ENCODE data around the gene HSPG2. TPM values are rescaled to one million over a fixed set of nuclear protein-coding genes. Genes with fewer than 3 reads are reported as not detected.
A peak's percentile ranks its signal among the peaks of the same experiment; 100 is the strongest.

Gene HSPG2
- total RNA-seq, 1 experiment from 2014 or later = 106 TPM

DNA sequence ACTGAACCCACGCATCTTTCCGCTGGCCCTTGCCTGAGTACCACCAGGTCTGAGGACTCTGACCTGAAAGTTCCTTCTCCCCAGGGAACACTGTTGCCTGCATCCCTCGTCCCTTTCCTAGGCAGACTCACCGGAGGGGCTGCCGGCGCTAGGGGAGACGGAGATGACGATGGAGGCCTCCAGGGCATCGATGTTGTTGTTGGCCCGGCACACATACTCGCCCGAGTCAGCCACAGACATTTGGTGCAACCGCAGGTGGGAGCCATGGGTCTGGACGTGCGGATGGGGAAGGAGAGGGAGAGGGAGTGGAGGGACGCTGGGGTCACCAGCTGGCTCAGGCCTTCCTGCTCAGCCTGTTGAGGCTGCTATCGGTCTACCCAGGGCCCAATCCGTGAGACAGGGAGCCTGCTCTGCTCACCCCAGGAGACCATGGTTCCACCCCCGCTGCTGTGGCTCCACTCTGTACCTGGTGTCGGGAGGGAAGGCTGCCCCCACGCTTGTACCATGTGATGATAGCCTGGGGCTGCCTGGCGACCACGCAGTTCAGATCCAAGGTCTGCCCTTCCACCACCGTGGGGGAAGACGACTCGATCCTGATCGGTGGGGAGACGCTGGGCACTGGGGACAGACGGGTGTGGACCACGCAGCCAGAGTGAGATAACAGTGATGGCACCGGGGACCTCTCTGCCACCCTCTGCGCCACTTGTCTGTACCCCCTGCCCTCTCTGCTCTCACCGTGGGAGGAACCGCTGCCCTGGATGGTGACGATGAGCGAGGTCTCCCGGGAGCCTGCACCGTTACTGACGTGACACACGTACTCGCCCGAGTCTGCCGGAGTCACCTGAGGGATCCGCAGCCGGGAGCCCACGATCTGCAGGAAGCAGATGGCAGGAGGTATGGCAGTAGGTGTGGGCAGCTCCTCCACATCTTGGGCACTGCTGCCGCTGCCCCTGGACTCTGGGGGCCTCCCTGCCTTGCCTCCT is 89.6 kb downstream of the HSPG2 start:
- DNase-seq (ENCODE audit: low read depth) = no peak

GRCh38 chr1:21845646-21846641 is 91.2 kb downstream of the HSPG2 start:
- peak; percentile 25 for DNase-seq (ENCODE audit: low read depth)

DNA sequence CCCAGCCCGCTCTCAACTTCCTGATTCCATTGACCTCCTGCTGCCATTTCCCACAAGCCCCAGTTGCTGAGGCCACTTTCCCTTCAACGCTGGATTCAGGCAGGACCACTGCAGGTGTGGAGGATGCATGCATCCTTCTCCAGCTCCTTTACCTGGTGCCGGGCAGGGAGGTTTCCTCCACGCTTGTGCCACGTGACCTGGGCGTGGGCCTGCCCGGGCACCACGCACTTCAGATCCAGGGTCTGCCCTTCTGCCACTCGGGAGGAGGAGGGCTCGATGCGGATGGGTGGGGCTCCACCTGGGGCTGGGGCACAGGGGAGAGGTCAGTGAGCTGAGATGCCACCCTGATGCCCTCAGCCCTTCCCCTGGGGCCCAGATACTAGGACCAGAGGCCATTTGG is 93.1 kb downstream of the HSPG2 start:
- DNase-seq (ENCODE audit: low read depth) = no peak

- DNase-seq (ENCODE audit: low read depth) = no peak
Observed at GRCh38 chr1:21843208-21843607, 93.9 kb downstream of the HSPG2 start.

DNA sequence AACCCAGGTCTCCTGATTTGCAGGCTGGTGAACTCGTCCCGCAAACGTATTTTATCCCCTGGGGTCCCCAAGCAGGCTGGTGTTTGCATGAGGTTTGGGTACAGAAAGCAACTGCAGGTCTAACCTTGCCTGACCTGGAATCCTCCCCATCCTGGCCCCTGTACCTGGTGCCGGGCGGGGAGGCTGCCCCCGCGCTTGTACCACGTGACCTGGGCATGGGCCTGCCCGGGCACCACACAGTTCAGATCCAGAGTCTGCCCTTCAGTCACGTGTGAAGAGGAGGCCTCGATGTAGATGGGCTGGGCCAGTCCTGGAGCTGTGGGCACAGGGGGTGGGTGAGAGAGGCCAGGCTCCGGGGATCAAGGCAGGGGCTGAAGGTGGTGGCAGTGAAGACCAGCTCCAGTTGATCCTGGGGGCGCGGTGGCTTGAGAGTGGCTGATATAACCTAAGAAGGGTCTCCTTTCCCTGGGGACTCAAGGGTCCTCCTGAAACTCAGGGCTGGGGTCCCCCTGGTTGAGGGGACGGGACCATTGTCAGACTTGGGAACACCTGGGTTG is 94.4 kb downstream of the HSPG2 start:
- DNase-seq (ENCODE audit: low read depth) = no peak

DNA sequence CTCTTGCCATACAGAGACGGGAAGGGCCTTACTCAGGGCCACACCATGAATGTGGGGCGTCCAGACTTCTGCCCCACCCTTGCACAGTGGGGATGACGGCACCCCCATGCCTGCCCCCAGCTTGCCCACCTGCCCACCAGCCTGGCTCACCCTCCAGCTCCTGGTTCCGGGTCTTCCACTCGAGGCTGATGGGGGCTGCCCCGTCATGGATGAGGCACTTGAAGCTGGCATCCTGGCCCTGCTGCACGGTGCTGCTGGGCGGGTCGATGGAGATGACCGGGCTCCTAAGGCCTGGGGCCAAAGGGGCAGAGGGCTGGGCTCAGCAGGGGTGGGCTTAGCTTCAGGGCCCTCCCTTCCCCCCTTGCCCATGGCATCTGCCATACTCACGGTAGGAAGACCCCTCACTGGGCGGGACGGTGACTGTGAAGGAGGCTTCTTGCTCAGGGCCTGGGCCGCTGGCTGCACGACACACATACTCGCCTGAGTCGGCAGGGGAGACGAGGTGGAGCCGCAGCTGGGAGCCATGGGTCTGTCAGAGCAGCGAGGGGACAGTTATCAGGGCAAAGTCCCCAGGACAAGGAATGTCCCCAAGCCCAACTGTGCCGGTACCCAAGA is 95.2 kb downstream of the HSPG2 start:
- no peak for DNase-seq (ENCODE audit: low read depth)

- no peak for DNase-seq (ENCODE audit: low read depth)
Observed at GRCh38 chr1:21840981-21841380, 96.1 kb downstream of the HSPG2 start.

DNA sequence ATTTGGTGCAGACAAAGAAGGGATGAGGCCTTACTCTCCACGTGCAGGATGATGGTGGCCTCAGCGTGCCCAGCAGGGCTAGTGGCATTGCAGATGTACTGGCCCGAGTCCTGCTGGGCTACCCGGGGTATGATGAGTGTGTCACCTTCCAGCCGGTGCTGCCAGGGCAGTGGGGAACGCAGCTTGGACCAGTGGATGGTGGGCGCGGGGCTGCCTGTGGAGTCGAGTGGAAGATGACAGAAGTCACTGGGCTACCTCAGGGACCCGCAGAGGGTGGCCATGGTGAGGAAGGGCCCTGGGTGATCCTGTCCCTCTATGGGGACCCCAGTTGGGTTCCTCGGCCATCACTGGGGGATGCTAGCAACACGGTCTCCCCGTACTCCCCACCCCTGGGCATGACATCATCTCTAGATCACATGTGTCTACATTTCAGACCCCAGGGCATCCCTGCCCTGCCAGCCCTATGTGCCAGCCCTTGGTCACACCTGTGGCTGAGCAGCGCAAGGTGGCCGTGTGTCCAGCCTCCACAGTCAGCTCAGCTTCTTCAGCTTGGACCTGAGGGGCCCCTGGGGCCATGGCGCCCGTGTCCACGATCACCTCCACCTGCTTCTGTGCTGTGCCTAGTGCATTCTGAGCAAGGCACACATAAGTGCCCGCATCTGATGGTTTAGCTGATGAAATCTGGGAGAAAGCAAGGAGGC is 97.6 kb downstream of the HSPG2 start:
- no peak for DNase-seq (ENCODE audit: low read depth)

DNA sequence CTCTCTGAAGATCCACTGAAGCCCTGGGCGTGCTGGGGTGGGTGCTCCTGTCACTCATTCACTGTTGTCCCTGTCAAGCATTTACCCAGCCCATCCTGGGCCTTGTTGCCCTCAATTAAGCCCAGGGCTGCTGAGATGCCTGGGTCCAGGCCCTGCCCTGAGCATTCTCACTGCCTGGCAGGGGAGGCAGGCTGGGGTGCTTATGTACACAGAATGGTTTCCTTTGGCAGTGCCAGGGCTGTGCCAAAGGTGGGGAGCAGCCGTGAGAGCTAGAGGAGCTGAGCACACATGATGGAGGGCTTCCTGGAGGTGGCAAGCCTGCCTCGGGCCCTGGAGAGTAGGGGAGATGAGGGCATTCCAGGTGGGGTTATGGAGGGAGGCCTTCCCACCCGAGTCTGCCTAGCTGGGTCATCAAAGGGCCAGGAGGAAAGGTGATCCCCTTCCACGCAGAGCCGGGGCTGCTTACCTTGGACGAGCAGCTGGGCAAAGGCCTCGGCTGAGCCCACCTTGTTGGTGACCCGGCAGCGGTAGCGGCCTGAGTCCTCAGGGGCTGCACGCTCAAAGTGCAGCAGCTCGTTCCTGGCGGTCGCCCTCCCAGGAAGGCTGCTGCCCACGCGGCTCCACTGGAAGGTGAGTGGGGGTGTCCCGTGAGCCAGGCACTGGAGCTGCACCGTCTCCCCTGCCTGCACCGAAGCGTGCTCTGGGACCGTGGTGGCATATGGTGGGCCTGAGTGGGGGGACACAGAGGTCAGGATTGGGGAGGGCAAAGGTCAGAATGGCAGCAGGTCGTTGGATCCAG is 98.6 kb downstream of the HSPG2 start:
- no peak for DNase-seq (ENCODE audit: low read depth)

- no peak for DNase-seq (ENCODE audit: low read depth)
Observed at GRCh38 chr1:21837476-21837875, 99.6 kb downstream of the HSPG2 start.

- no peak for DNase-seq (ENCODE audit: low read depth)
Observed at GRCh38 chr1:21836729-21837128, 100.4 kb downstream of the HSPG2 start.

- no peak for DNase-seq (ENCODE audit: low read depth)
Observed at GRCh38 chr1:21836010-21836409, 101.1 kb downstream of the HSPG2 start.

DNA sequence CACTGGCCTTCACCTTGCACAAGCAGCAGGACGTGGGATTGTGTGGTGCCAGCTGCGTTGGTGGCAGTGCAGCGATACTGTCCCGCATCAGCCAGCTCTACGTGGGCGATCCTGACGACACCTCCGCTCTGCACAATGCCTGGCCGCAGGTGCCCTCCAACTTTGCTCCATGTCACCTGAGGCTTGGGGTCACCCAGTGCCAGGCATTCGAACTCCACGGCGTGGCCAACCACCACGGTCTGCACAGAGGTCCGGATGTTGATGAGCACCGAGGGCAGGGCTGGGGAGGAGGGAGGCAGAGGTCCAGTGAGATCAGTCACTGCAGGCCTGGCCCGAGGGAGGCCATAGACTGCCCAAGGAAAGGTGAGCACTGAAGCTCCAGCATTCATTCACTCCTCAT is 102.4 kb downstream of the HSPG2 start:
- no peak for DNase-seq (ENCODE audit: low read depth)

DNA sequence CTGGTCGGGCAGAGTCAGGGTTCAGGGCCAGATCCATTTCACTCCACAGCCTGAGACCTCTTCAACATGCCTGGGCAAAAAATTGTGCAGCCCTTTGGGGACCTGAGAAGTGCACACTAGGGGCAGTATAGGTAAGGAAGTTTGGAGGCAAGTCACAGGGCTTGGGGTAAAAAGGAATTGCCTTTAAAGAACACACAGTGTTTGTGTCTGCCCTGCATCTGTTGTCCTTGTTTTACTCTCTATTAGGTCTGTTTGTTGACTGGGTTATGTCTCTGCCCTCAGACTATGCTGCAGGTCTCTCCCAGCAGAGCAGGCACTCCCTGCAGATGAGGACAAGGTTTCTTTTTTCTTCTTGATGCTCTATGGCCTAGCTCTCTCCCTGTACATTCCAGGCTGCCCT is 103.0 kb downstream of the HSPG2 start:
- peak; percentile 17 for DNase-seq (ENCODE audit: low read depth)

DNA sequence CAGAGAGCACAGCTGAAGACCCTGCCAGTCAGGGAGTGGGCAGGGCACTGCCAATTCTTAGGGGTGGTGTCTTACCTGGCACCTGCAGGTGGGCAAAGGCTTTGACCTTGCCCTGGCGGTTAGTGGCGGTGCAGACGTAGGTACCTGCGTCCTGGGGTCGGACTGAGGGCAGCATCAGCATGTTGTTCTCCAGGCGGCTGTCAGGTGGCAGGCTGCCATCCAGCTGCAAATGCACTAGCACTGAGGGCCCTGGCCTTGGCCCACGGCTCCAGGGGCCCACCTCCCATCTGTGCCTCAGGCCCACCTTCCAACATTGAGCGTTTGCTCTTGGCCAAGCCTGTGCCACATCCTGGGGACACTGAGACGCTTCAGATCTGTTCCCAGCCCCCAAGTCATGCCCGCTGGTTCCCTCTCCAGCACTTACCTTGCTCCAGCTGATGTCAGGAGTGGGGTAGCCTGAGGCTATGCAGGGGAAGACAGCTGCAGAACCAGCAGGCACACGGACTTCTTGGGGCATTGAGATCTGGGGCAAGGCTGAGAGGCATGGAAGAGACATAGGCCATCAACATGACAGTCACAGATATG is 103.6 kb downstream of the HSPG2 start:
- no peak for DNase-seq (ENCODE audit: low read depth)

- no peak for DNase-seq (ENCODE audit: low read depth)
Observed at GRCh38 chr1:21831454-21831970, 105.6 kb downstream of the HSPG2 start.

- DNase-seq (ENCODE audit: low read depth) = no peak
Observed at GRCh38 chr1:21830792-21831453, 106.2 kb downstream of the HSPG2 start.

GRCh38 chr1:21829294-21829693 is 107.8 kb downstream of the HSPG2 start:
- DNase-seq (ENCODE audit: low read depth) = no peak
